SK-N-SH (cell line): ENCODE measurements around the gene EEFSEC. TPM values are rescaled to one million over a fixed set of nuclear protein-coding genes. Genes with fewer than 3 reads are reported as not detected.

ENCODE experiments used
- CTCF ChIA-PET: fragments of 300-600, 350-600 bp; formaldehyde crosslinking; extraction: SDS; loops from one replicate; lab custom pipeline; 2021; lab: Yijun Ruan, JAX
- POLR2A ChIA-PET: fragments of 350-600 bp; sonication (Branson Sonifier 250); formaldehyde crosslinking; extraction: SDS; loops from one replicate; lab custom pipeline; 2020; ENCODE audit warnings: antibody characterized with exemption, inconsistent platforms; lab: Yijun Ruan, JAX
- DNase-seq: peaks from one replicate; pipeline ENCODE4 v3.0.0; 2012
- H2AFZ ChIP-seq: fragments of 200-600 bp; sonication (generic); 2 replicates; pipeline ENCODE4 v1.8.1; 2016; ENCODE audit warnings: antibody characterized with exemption, mild to moderate bottlenecking, low read depth
- H3F3A ChIP-seq: fragments of 200-600 bp; sonication (generic); replicated peaks from 2 replicates; pipeline ENCODE3; 2016; ENCODE audit warnings: antibody characterized with exemption, mild to moderate bottlenecking; ENCODE audit not compliant: insufficient read depth
- H3K27ac ChIP-seq, 2 experiments: fragments of 200-500 bp in 1 of 2; fragments of 200-600 bp in 1 of 2; sonication (Bioruptor generic) in 1 of 2; sonication (generic), shearing (Covaris generic) in 1 of 2; 2 replicates each; pipeline versions ENCODE4 v1.5.1 to v1.6.1; 2014 to 2016; ENCODE audit warnings: low read depth in 2 of 2, inconsistent platforms in 1 of 2, low read length in 1 of 2, mild to moderate bottlenecking in 1 of 2, mixed read lengths in 1 of 2
- H3K27me3 ChIP-seq: fragments of 200-600 bp; sonication (generic), shearing (Covaris generic); 2 replicates; pipeline ENCODE4 v1.6.1; 2016; ENCODE audit warnings: mixed run types; ENCODE audit not compliant: insufficient read depth
- H3K36me3 ChIP-seq, 2 experiments: fragments of 200-500 bp in 1 of 2; fragments of 200-600 bp in 1 of 2; sonication (Bioruptor generic) in 1 of 2; sonication (generic) in 1 of 2; replicated peaks in 1 of 2; 2 replicates each; pipeline versions ENCODE3 to v1.5.1; 2014 to 2016; ENCODE audit warnings: low read length in 1 of 2, mild to moderate bottlenecking in 1 of 2; ENCODE audit not compliant: insufficient read depth in 2 of 2, control insufficient read depth in 1 of 2
- H3K4me1 ChIP-seq, 2 experiments: fragments of 200-500 bp in 1 of 2; fragments of 200-600 bp in 1 of 2; sonication (Bioruptor generic) in 1 of 2; sonication (generic), shearing (Covaris generic) in 1 of 2; 2 replicates each; pipeline versions ENCODE4 v1.5.1 to v1.6.1; 2014 to 2016; ENCODE audit warnings: low read depth in 1 of 2, low read length in 1 of 2, mixed run types in 1 of 2; ENCODE audit not compliant: insufficient read depth in 2 of 2, control insufficient read depth in 1 of 2
- H3K4me2 ChIP-seq: fragments of 200-600 bp; sonication (generic), shearing (Covaris generic); 2 replicates; pipeline ENCODE4 v1.6.1; 2017; ENCODE audit warnings: mixed run types
- H3K4me3 ChIP-seq, 2 experiments: fragments of 200-500 bp in 1 of 2; fragments of 200-600 bp in 1 of 2; sonication (Bioruptor generic) in 1 of 2; sonication (generic), shearing (Covaris generic) in 1 of 2; 2 replicates each; pipeline versions ENCODE4 v1.5.1 to v1.8.1; 2014 to 2016; ENCODE audit warnings: low read depth in 2 of 2, inconsistent platforms in 1 of 2, low read length in 1 of 2, mild to moderate bottlenecking in 1 of 2, mixed read lengths in 1 of 2, moderate library complexity in 1 of 2
- H3K79me2 ChIP-seq: fragments of 200-600 bp; sonication (generic); 2 replicates; pipeline ENCODE4 v1.8.1; 2017; ENCODE audit warnings: mild to moderate bottlenecking; ENCODE audit not compliant: insufficient read depth
- H3K9ac ChIP-seq: fragments of 200-600 bp; sonication (generic); 2 replicates; pipeline ENCODE4 v1.6.1; 2017; ENCODE audit warnings: mixed run types
- H3K9me2 ChIP-seq: fragments of 200-600 bp; sonication (generic); 2 replicates; pipeline ENCODE4 v1.6.1; 2017; ENCODE audit warnings: mixed run types
- H3K9me3 ChIP-seq: fragments of 200-600 bp; sonication (generic); 2 replicates; pipeline ENCODE4 v1.6.1; 2017; ENCODE audit warnings: mixed run types, mild to moderate bottlenecking, moderate library complexity
- H4K20me1 ChIP-seq: fragments of 200-600 bp; sonication (generic); 2 replicates; pipeline ENCODE4 v1.6.1; 2017; ENCODE audit warnings: mild to moderate bottlenecking, mixed run types; ENCODE audit not compliant: insufficient read depth
- EZH2phosphoT487 ChIP-seq: fragments of 200-600 bp; sonication (generic); IDR thresholded peaks from 2 replicates; pipeline ENCODE4 v1.6.1; 2017; ENCODE audit warnings: low read depth, mixed run types, mild to moderate bottlenecking, antibody characterized with exemption, moderate library complexity, borderline replicate concordance
- GABPA ChIP-seq: IDR thresholded peaks from 2 replicates; pipeline ENCODE4 v1.4.0; 2012; ENCODE audit warnings: low read depth, mild to moderate bottlenecking
- JUND ChIP-seq: IDR thresholded peaks from 2 replicates; pipeline ENCODE4 v1.4.0; 2012
- MEF2A ChIP-seq: IDR thresholded peaks from 2 replicates; pipeline ENCODE4 v1.4.0; 2012; ENCODE audit warnings: low read depth, borderline replicate concordance
- NFIC ChIP-seq: IDR thresholded peaks from 2 replicates; pipeline ENCODE4 v1.4.0; 2012; ENCODE audit warnings: borderline replicate concordance
- NRF1 ChIP-seq: IDR thresholded peaks from 2 replicates; pipeline ENCODE4 v1.6.1; 2012; ENCODE audit warnings: low read depth, mild to moderate bottlenecking, low read length
- POLR2AphosphoS5 ChIP-seq: IDR thresholded peaks from 2 replicates; pipeline ENCODE4 v1.6.1; 2012; ENCODE audit warnings: low read depth, low read length
- RCOR1 ChIP-seq: fragments of 150-350 bp; IDR thresholded peaks from 2 replicates; pipeline ENCODE4 v1.6.1; 2017; ENCODE audit warnings: antibody characterized with exemption, low read length
- REST ChIP-seq: IDR thresholded peaks from 2 replicates; pipeline ENCODE4 v1.6.1; 2012; ENCODE audit warnings: mild to moderate bottlenecking, low read depth, low read length, moderate library complexity
- ZBTB33 ChIP-seq: IDR thresholded peaks from 2 replicates; pipeline ENCODE4 v1.4.0; 2012; ENCODE audit warnings: low read depth, borderline replicate concordance
- WGBS: methylation state at CpG from one replicate; pipeline ENCODE4 v1.1.6; 2017; ENCODE audit warnings: low lambda C conversion rate; 5-methylcytosine and 5-hydroxymethylcytosine counted together
- polyA plus RNA-seq, 3 experiments: library from polyadenylated mRNA; depleted of rRNA; stranded (reverse); fragments of >200 nt; gene quantifications; 2 replicates each; pipeline ENCODE4 v1.2.3, GENCODE V29; 2012

The EEFSEC gene
- polyA plus RNA-seq, 1 of the 3 experiments (the other 2 are of a cell fraction): 12.4 TPM

DNA sequence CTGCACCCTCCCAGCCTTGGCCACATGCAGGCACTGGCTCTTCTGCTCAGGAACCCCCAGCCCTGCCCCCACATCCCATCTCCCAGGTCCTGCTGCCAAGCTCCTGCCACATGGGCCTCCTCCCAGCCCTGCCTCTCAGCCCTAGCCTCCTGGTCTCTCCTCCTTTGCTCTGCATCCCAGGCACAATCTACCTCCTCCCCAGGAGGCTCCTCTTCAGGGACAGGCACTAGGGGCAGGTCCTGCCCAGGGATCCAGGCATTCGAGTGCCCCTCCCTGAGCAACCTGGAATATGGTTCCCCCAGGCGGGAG is 301.0 kb downstream of the EEFSEC start (continued):
- no peak for TF ChIP-seq ZBTB33
- no peak for TF ChIP-seq MEF2A
- no peak for TF ChIP-seq NRF1
- TF ChIP-seq REST: no peak

- Histone ChIP-seq H3K4me2 (no peak overlapping the region), H3F3A (no peaks in the 10 kb centered on the region), H3K4me3 (no peak overlapping the region), H3K4me1 (peaks cover 0 to 70% of the 10 kb centered on the region in 2 experiments; a peak in 1 of 4 replicates), H3K9ac (no peak overlapping the region), H3K9me3 (no peaks in the 10 kb centered on the region), H2AFZ (no peak overlapping the region), H3K27me3 (peaks cover 5% of the 10 kb centered on the region; the same call in 1 of the 2 replicates), H3K36me3 (no peaks in the 10 kb centered on the region), H3K27ac (peak overlapping the region in 1 of 2 experiments; percentile 100; a peak in 2 of 4 replicates), H3K9me2 (no peaks in the 10 kb centered on the region), H3K79me2 (no peaks in the 10 kb centered on the region), H4K20me1 (no peaks in the 10 kb centered on the region)
- WGBS: 77% methylated on average over 5 of the region's 5 CpGs
- TF ChIP-seq NFIC (no peak), EZH2phosphoT487 (no peak), JUND (no peak), RCOR1 (no peak), GABPA (no peak), POLR2AphosphoS5 (no peak)
- POLR2A ChIA-PET: interaction anchor here (0.9 to 5.6 kb wide), 3 partner anchors 13 to 25 kb away, joined by 5 to 51 read pairs (median 26); no protein-coding TSS in a partner anchor
- CTCF ChIA-PET: interaction anchor here (1.2 to 2.3 kb wide), 5 partner anchors 17 to 281 kb away, joined by 3 to 12 read pairs (median 3); no protein-coding TSS in a partner anchor
- DNase-seq: no peak
Observed at GRCh38 chr3:128455116-128455515, 301.8 kb downstream of the EEFSEC start.
